ENCODE results near the gene CELA2B.
"Not testable (repeated sequence)": the region's sequence is repeated elsewhere in the genome, so short reads cannot be mapped to it uniquely, and the experiment has no call there.

CELA2B gene

DNA sequence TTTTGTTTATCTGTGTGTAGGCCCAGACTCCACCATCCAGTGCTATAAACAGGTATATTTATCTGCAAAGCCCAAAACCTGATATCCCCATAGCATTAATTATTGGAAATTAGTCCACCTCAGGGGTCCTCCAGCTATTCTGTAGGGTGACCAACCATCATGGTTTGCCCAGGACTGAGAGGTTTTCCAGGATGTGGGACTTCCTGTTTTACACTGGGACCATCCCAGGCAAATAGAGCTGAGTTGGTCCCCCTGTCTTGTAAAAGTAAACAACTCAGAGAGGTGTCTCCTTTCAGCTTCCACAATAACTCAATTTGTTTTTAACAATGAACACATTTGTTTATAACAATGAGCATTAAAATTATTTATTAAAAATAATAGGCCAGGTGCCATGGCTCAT is 7.8 kb upstream of the CELA2B start:
- Histone ChIP-seq H3K4me1 (ENCODE audit: control insufficient read depth in 1 of 2, insufficient read depth in 1 of 2, low read depth in 1 of 2, low read length in 1 of 2) (no peaks in the 10 kb centered on the region), H3K27ac (no peak overlapping the region), H3K27me3 (no peaks in the 10 kb centered on the region)

GRCh38 chr1:15469361-15469760 is 6.5 kb upstream of the CELA2B start:
- no peaks in the 10 kb centered on the region for H3K9me3 ChIP-seq
- no peak overlapping the region for H3K4me3 ChIP-seq (ENCODE audit: low read depth in 1 of 2, low read length in 1 of 2)
- no peaks in the 10 kb centered on the region for H3K36me3 ChIP-seq
- no peak overlapping the region for H3K27ac ChIP-seq
- H3K4me1 ChIP-seq (ENCODE audit: control insufficient read depth in 1 of 2, insufficient read depth in 1 of 2, low read depth in 1 of 2, low read length in 1 of 2) = no peaks in the 10 kb centered on the region
- no peaks in the 10 kb centered on the region for H3K27me3 ChIP-seq
- no peak for TF ChIP-seq CTCF (IDR thresholded peaks at IDR 0.05)

More for the DNA sequence above, 7.8 kb upstream of the CELA2B start:
- Histone ChIP-seq H3K36me3 (no peaks in the 10 kb centered on the region), H3K4me3 (ENCODE audit: low read depth in 1 of 2, low read length in 1 of 2) (no peak overlapping the region), H3K9me3 (no peaks in the 10 kb centered on the region)
- TF ChIP-seq CTCF (IDR thresholded peaks at IDR 0.05) = no peak

DNA sequence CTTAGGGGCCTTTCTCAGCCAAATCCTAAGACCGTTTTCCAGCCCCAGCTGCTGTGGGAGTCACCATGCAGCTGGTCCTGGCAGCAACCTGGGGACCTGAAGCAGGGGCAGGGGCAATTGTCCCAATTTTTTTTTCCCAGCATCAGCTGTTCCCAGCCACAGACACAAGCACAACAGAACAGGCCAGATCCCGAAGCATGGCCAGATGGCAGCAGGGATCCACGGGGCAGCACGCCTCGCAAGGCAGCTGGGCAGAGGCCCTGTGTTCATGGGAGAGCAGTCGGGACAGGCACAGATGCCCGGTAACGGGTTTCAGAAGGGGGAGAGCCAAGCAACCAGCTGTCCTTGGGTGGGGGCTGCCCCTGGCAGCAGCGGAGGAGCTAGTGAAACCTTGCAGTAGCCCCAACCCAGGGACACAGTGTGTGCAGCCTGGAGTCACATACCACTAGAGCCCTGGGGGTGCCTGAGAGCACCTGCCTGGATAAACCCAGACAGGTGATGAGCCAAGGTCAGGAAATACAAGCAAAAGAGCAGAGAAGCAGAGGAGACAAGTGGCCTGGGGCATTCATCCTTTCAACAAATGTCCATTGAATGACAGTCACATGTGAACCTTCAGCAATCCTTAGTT is 6.0 kb upstream of the CELA2B start:
- not testable (repeated sequence) for H3K4me3 ChIP-seq (ENCODE audit: low read depth in 1 of 2, low read length in 1 of 2); H3K27ac ChIP-seq; H3K9me3 ChIP-seq; H3K27me3 ChIP-seq; H3K36me3 ChIP-seq; H3K4me1 ChIP-seq (ENCODE audit: control insufficient read depth in 1 of 2, insufficient read depth in 1 of 2, low read depth in 1 of 2, low read length in 1 of 2)

- H3K36me3 ChIP-seq; H3K4me1 ChIP-seq (ENCODE audit: control insufficient read depth in 1 of 2, insufficient read depth in 1 of 2, low read depth in 1 of 2, low read length in 1 of 2); H3K27me3 ChIP-seq; H3K27ac ChIP-seq; H3K9me3 ChIP-seq; H3K4me3 ChIP-seq (ENCODE audit: low read depth in 1 of 2, low read length in 1 of 2): not testable (repeated sequence)
Measured at GRCh38 chr1:15471067-15471466, 4.8 kb upstream of the CELA2B start.

DNA sequence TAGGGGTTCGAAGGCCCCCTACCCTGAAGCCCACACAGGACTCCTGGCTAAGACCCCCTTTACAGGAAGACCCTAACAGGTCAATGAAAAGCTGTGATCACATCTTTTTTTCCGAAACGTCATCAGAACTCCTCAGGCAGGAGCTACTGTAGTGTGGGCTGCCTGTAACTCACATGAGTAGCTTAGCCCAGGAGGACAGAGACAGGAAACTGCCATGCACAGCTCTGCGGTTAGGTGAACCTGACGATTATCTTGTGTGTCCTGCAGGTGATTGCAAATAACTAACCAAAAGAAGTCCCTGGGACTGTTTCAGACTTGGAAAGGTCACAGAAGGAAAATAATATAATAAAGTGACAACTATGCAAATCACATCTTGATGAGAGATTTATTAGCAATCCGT is 4.2 kb upstream of the CELA2B start:
- not testable (repeated sequence) for H3K4me3 ChIP-seq (ENCODE audit: low read depth in 1 of 2, low read length in 1 of 2); H3K9me3 ChIP-seq; H3K36me3 ChIP-seq; H3K27me3 ChIP-seq; H3K4me1 ChIP-seq (ENCODE audit: control insufficient read depth in 1 of 2, insufficient read depth in 1 of 2, low read depth in 1 of 2, low read length in 1 of 2); H3K27ac ChIP-seq

DNA sequence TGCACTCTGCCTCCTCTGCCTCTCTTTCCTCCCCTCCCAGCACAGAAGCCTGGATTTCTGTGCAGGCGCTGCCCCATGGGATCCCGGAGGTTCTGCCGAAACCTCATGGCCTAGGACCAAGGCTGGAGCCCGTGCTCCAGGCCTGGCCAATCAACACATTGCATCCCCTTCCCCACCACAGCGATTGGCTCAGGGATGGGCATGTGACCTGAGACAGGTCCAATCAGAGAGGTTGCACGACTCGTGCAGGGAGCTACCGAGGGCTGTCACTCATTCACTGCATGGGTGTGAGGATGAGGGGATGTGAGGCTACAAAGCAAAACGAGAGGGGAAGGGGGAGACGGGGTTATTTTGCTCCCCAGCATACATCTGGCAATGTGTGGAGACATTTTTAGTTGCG is 3.3 kb upstream of the CELA2B start:
- H3K27ac ChIP-seq = no peak overlapping the region
- H3K36me3 ChIP-seq = no peaks in the 10 kb centered on the region
- no peaks in the 10 kb centered on the region for H3K9me3 ChIP-seq
- TF ChIP-seq CTCF (IDR thresholded peaks at IDR 0.05) = no peak
- no peaks in the 10 kb centered on the region for H3K27me3 ChIP-seq
- no peaks in the 10 kb centered on the region for H3K4me1 ChIP-seq (ENCODE audit: control insufficient read depth in 1 of 2, insufficient read depth in 1 of 2, low read depth in 1 of 2, low read length in 1 of 2)
- H3K4me3 ChIP-seq (ENCODE audit: low read depth in 1 of 2, low read length in 1 of 2) = no peak overlapping the region

- H3K9me3 ChIP-seq = no peaks in the 10 kb centered on the region
- no peaks in the 10 kb centered on the region for H3K27me3 ChIP-seq
- H3K27ac ChIP-seq = no peak overlapping the region
- no peak for TF ChIP-seq CTCF (IDR thresholded peaks at IDR 0.05)
- no peak overlapping the region for H3K4me3 ChIP-seq (ENCODE audit: low read depth in 1 of 2, low read length in 1 of 2)
- H3K4me1 ChIP-seq (ENCODE audit: control insufficient read depth in 1 of 2, insufficient read depth in 1 of 2, low read depth in 1 of 2, low read length in 1 of 2) = no peaks in the 10 kb centered on the region
- H3K36me3 ChIP-seq = no peaks in the 10 kb centered on the region
Measured at GRCh38 chr1:15476927-15477326, 1.0 kb downstream of the CELA2B start.
